HG03565 (cell line): ENCODE results near the gene CTSC.
A peak's percentile ranks its signal among the peaks of the same experiment; 100 is the strongest.

Experiments used
- ATAC-seq: cut with Tn5 transposase; IDR thresholded peaks from one replicate; pipeline ENCODE4 v1.9.1; 2021; ENCODE audit warnings: mild to moderate bottlenecking, moderate library complexity; ENCODE audit not compliant: unreplicated experiment

The CTSC gene

GRCh38 chr11:88337181-88337986, at the start of gene CTSC:
Gene CTSC, minus strand, starts transcription at chr11:88337736. Its CDS starts 64 bp downstream, at chr11:88337672.
- ATAC-seq, result peak; percentile 87

DNA sequence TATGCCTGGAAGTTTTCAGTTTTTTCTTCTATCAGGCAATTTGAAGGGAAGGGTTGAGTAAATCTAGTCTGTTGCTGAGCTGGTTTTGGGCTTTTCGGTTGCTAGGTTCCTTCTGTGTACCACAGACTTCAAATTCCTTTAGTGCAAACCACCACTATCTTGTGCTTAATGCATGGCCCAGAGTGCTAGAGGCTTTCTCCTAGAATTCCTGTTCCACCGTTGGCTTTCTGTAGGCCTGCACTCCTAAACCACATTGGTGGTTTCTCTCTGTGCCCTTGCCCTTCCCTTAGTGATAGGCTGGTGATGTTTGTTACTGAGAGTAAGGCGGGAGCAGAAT, 47.1 kb upstream of the CTSC start:
- no peak for ATAC-seq

DNA sequence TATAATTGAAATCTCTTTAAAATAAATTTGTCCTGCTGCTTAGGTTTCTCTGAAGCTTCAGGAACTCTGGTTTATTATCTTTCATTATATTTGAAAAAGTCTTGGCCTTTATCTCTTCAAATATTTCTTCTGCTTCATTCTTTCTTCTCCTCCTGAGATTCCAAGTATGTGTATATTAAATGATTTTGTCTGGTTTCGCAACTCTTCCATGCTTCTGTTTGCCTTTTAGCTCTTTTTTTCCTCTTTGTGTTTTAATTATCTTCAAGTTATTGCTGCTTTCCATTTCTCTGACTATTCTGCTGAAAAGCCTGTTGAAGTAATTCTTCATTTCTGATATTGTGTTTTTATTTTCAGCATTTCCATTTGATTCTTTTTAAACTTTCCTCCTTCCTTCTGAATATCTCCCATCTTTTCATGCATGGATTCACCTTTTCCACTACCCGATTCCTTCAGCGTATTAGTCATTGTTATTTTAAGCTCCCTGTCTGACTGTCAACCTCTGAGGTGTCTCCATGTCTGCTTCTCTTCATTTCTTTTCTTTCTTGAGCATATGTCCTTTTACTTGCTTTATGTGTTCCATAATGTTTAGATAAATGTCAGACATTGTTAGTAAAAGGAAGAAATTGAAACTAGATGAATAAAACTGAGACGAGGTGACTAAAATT, 46.6 kb upstream of the CTSC start:
- no peak for ATAC-seq

GRCh38 chr11:88383447-88383846, 45.9 kb upstream of the CTSC start:
- ATAC-seq, result no peak

GRCh38 chr11:88379130-88379529, 41.6 kb upstream of the CTSC start:
- no peak for ATAC-seq

DNA sequence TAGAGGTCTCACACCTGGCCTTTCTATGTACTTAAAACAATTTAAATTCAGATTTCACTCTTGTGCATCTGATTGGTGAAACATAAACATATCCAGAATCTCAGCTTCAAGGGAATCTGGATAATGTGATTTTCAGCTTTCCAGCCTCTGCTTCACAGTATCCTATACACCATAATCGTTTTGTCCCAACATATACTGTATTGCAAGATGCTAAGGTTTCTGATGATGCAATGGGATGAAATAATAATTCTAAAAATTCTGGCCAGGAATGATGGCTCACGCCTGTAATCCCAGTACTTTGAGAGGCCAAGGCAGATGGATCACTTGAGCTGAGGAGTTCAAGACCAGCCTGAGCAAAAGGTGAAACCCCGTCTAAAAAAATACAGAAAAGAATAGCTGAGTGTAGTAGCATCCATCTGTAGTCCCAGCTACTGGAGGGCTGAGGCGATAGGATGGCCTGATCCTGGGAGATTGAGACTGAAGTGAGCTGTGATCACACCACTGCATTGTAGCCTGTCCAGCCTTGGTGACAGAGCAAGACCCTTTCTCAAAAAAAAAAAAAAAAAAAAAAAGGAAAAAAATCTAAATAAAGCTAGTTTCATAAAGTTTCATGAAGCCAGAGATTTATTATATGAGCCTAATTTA, 41.0 kb upstream of the CTSC start:
- ATAC-seq, result no peak

- ATAC-seq, result no peak
Observed at GRCh38 chr11:88377646-88378045, 40.1 kb upstream of the CTSC start.

DNA sequence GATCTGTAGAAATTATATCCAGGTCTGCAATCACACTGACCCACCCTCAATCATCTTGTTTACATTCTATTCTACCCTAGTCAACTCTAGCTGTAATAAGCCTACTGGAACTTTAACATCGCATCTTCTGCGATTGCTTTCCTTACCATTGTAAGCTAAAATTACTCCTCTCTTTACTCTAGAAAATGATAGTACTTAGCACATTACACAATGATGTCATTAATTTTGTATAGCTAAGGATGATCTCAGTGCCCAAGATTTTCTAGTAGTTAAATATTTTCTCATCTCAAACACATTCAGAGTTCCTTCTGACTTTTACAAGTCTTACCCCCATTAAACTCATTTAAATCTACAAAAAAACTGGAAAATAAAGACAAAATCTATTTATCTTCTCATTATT, 39.6 kb upstream of the CTSC start:
- no peak for ATAC-seq

DNA sequence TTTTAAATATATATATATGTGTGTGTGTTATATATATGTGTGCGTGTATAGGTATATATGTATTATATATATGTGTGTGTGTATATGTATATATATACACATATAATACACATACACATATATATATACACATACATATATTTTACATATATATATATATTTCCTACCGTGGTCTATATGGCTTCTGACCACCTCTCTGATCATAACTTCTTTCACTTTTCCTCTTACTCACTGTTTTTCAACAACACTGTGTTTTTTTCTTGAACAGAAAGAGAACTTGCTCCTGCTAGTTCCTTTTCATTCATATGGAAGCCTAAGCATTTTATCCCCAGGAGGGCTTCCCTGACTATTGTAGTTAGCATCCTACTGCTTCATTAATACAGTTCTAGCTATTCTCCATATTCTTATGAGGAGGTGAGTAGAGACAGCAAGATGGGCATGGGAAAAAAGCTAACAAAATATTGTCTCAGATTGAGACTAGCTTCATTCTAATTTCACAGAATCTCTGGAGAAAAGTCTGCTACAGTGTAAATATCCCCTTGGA, 38.5 kb upstream of the CTSC start:
- ATAC-seq, result no peak

DNA sequence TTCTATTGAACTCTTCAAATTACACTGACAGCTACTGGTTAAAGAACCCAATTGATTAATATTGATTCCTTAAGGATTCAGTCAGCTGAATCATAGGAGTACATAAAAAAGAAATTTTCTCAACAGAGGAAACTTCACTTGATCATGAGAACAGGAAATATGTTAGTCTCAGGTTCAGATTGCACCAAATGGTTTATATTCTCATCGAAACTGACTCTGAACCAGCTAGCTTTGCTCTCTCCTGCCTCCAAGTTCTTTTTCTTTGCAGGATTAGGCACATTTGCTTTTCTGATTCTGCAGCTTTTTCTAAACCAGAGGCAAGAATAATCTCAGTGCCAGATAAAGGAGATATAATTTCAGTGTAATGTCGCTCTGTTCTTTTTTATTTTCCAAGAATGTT, 33.2 kb upstream of the CTSC start:
- ATAC-seq, result no peak

GRCh38 chr11:88367310-88367709, 29.8 kb upstream of the CTSC start:
- ATAC-seq, result no peak

DNA sequence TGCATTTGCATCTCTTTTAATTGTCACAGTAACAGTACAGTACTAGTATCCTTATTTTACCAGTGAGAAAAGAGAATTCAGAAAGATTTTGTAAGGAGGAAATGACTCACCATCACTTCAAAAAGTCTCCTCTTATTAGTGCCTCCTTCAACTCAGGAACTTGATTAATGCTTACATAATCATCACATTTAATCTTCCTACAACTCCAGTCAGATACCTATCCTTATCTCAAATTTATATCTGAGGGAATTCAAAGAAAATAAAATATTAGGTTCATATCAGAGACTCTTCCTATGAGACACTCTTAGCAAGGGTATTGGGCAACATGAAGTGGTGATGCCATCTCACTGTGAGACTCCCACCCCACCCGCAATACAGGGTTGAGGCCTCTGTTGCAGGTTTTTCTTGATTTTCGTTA, 26.1 kb upstream of the CTSC start:
- ATAC-seq, result no peak

DNA sequence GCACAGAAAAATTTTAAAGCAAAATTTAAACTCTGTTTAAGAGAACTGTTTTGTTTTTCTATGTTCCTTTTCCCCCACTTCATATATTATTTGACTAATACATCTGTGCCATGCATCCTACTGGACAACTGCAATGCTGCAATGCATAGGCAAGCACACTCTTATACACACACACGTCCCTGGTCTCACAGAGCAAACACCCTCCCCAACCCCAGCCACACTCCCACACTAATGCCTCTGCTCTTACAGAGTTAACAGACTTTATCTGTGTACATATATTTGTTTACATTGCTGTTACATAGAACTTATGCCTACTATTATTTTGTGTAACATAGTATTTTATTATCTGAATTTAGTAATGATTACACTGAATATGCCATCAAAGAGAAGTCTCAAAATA, 25.5 kb upstream of the CTSC start:
- no peak for ATAC-seq

GRCh38 chr11:88360141-88360540, 22.6 kb upstream of the CTSC start:
- no peak for ATAC-seq

GRCh38 chr11:88359541-88359940, 22.0 kb upstream of the CTSC start:
- peak; percentile 48 for ATAC-seq

GRCh38 chr11:88359114-88359513, 21.6 kb upstream of the CTSC start:
- ATAC-seq, result no peak

- ATAC-seq, result no peak
Observed at GRCh38 chr11:88358040-88358431, 20.5 kb upstream of the CTSC start.

GRCh38 chr11:88357323-88358039, 19.9 kb upstream of the CTSC start:
- peak; percentile 41 for ATAC-seq

DNA sequence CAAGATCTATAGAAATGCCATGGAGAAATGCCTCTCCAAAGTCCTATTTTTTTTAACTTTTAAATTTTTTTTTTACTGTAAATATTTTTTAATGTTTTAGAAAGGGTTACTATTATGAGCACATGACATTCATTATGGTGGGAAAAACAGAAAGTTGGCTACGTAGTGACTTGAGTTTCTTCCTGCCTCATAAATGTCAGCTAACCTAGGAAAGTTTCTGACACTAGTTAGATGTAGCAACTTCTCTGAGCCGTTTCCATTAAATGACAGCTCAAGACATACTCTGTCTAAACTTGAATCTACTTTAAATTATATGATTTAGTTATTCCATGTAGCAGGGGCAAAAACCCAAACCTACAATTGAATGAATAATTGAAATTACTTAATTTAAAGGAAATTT, 18.4 kb upstream of the CTSC start:
- no peak for ATAC-seq

DNA sequence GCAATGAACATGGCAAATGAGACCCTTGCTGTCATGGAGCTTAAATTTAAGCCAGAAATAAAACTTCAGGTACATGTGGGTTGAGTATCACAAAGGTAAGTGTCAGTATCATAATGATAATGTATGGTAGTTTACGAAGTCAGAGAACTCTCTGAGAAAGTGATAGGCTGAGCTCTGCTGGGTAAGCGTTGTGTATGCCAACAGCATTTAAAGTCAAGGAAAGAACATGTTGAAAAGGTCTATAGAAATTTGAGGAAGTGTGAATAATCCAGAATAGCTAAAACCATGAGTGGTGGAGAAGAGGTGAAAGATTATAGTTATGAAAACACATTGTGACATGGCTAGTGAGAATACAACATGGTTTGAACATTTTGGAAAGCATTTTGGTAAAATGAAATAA, 17.4 kb upstream of the CTSC start:
- peak; percentile 20 for ATAC-seq

DNA sequence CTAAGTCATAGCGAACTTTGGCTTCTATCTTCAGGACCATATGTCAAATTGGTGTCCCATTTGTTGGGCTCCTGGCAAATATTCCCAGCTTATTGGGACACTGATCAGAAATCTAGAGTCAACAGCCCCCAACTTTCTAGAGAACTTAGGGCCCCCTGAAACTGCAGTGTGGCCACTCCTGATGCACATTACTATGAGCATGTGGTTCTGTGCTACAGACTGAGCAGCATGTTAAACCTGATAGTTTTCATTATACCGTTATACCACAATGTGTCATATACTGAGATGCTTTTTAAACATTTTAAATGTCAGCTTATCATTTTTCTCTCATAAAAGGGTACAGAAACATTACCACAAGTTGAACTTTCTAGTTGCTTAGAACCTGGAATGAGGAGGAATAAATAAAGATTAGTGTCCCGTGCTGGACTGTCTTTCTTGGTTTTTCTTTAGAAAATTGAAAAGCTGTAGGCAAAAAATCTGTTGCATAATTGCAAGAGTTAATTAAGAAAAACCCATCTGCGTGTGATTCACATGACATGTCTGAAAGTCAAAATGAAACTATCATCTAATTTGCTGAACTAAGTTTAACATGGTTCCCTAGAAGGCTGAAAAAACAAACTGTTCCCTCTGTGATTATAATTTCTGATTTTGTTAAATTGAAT, 16.4 kb upstream of the CTSC start:
- ATAC-seq, result peak; percentile 29
